Measurements from ENCODE around the gene ASB3. TPM values are rescaled to one million over a fixed set of nuclear protein-coding genes. Genes with fewer than 3 reads are reported as not detected.

Gene ASB3
- total RNA-seq, 1 experiment from 2014 or later = 32.3 TPM

DNA sequence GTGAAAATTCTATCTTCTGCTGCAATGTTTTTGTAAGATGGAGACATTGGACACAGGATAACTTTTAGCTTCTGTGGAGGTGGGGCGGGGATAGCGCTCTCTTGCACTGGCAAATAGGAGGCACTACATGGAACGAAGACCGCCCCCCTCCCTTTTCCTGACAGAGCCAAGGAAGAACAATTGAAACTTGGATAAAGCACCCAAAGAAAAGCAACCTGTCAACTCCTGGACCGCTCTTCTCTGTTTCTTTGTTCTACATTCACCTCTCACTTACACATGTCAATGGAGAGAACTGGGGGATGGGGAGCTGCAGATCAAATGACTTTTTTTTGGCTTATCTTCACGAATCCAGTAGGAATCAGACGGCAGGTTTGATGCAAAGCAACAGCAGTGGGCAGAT, 145.5 kb downstream of the ASB3 start:
- Histone ChIP-seq H3K36me3 (no peaks in the 10 kb centered on the region), H3K4me3 (no peak overlapping the region), H3K27me3 (replicated peaks) (no peaks in the 10 kb centered on the region), H3K27ac (no peak overlapping the region), H3K9me3 (replicated peaks) (no peaks in the 10 kb centered on the region), H3K4me1 (replicated peaks) (no peaks in the 10 kb centered on the region)
- DNase-seq (ENCODE audit: low read depth in 1 of 2, low spot score in 2 of 2) = no peak

DNA sequence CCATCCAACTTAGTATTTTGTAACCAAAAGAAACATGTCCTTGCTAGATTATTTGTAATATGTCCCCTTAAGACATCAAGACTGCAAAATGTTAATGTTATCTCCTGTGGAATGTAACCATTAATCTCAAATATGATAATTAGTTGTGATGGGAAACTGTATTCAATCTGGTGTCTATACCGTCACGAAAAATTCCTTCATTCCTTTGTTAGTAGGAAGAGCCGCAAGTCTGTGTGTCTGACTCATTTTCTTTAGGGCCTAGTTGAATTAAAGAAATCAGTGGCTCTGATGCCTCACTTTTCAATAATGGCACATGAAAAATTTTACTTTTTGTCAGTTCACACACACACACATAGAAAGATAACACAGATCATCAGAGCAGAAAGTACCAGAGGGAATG, 146.3 kb downstream of the ASB3 start:
- H3K36me3 ChIP-seq = no peaks in the 10 kb centered on the region
- DNase-seq (ENCODE audit: low read depth in 1 of 2, low spot score in 2 of 2) = no peak
- H3K9me3 ChIP-seq (replicated peaks) = no peaks in the 10 kb centered on the region
- H3K4me1 ChIP-seq (replicated peaks) = no peaks in the 10 kb centered on the region
- no peak overlapping the region for H3K27ac ChIP-seq
- H3K27me3 ChIP-seq (replicated peaks) = no peaks in the 10 kb centered on the region
- no peak overlapping the region for H3K4me3 ChIP-seq

DNA sequence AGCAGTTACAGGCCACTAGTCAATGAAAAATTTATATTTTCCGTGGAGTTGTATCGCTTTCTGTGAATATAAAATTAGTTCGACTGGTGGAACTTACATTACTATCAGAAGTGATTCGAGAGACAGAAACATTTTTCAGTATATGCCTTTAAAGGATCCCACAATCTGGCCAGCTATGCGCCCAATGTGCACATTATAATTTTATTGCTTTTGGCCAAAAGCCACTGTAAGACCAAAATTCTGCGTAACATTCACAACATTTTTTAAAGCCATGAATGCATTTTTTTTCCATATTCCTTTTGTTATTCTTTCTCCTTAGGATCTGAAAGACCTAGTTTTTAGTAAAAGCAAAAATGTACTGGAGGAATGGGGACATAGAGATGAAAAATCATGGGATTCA, 150.2 kb downstream of the ASB3 start:
- no peaks in the 10 kb centered on the region for H3K9me3 ChIP-seq (replicated peaks)
- H3K4me3 ChIP-seq = no peak overlapping the region
- no peak for DNase-seq (ENCODE audit: low read depth in 1 of 2, low spot score in 2 of 2)
- no peaks in the 10 kb centered on the region for H3K27me3 ChIP-seq (replicated peaks)
- peaks cover 22% of the 10 kb centered on the region for H3K4me1 ChIP-seq (replicated peaks)
- no peaks in the 10 kb centered on the region for H3K36me3 ChIP-seq
- no peak overlapping the region for H3K27ac ChIP-seq

DNA sequence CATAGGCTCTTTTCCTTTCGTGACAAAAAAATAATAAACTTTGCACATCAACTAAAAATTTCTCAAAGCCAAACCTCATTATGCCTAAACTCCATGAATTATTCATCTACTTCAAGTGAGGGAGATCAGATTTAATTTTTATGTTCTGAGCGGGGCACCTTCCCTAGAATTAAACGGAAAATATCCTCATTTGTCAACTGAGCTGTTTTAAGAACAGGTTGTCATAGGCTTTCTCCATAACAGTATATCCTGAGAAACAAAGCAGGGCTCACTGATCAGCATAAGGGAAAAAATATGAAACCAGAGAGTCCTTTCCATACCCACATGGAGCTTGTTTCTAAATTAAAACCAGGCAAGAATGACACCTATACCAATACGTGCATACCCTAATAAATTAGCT, 150.6 kb downstream of the ASB3 start:
- H3K9me3 ChIP-seq (replicated peaks) = no peaks in the 10 kb centered on the region
- H3K27ac ChIP-seq = no peak overlapping the region
- DNase-seq (ENCODE audit: low read depth in 1 of 2, low spot score in 2 of 2) = no peak
- H3K4me3 ChIP-seq = no peak overlapping the region
- peaks cover 22% of the 10 kb centered on the region for H3K4me1 ChIP-seq (replicated peaks)
- no peaks in the 10 kb centered on the region for H3K36me3 ChIP-seq
- no peaks in the 10 kb centered on the region for H3K27me3 ChIP-seq (replicated peaks)

DNA sequence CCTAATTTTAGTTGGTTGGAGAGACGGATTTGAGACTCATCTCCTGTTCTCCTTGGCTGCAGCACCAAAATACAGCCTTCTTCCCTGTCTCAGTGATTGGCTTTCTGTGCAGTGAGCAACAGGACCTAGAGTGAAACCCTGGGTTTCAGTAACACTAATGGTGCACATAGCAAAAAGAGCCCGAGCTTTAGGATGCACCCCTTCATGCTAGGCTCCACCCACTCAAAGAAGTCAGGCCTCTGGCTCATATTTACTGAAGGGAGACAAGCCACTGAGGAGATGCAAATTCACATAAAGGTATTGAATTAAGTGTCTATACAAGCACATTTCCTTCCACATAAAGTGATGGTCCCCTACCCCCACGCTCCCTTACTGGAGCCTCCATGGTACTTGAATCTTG, 151.1 kb downstream of the ASB3 start:
- Histone ChIP-seq H3K36me3 (no peaks in the 10 kb centered on the region), H3K27me3 (replicated peaks) (no peaks in the 10 kb centered on the region), H3K27ac (no peak overlapping the region), H3K4me1 (replicated peaks) (peaks cover 22% of the 10 kb centered on the region), H3K9me3 (replicated peaks) (no peaks in the 10 kb centered on the region), H3K4me3 (no peak overlapping the region)
- no peak for DNase-seq (ENCODE audit: low read depth in 1 of 2, low spot score in 2 of 2)

DNA sequence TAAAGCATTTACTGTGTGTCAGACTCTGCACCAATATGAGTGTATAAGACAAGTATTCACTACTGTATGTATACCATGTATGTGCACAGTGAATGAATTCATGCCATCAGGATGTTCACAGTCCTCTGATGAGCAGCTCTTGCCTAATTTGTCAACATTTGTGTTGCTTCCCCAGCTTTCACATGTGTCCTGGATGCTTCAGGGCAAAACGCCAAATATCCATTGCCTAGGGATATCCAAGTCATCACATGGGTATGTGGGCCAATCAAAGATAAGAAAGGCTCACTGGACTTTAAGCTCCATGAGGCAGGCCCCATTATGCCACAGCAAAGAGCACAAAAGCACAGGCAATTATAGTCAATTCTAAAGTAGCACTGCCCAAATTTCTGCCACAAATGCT, 153.3 kb downstream of the ASB3 start:
- Histone ChIP-seq H3K36me3 (no peaks in the 10 kb centered on the region), H3K4me1 (replicated peaks) (peaks cover 22% of the 10 kb centered on the region), H3K27me3 (replicated peaks) (no peaks in the 10 kb centered on the region), H3K9me3 (replicated peaks) (no peaks in the 10 kb centered on the region), H3K27ac (peak overlapping the region; percentile 1; the same call in 1 of the 2 replicates), H3K4me3 (no peak overlapping the region)
- peak in 1 of 2 experiments; percentile 29 for DNase-seq (ENCODE audit: low read depth in 1 of 2, low spot score in 2 of 2)

DNA sequence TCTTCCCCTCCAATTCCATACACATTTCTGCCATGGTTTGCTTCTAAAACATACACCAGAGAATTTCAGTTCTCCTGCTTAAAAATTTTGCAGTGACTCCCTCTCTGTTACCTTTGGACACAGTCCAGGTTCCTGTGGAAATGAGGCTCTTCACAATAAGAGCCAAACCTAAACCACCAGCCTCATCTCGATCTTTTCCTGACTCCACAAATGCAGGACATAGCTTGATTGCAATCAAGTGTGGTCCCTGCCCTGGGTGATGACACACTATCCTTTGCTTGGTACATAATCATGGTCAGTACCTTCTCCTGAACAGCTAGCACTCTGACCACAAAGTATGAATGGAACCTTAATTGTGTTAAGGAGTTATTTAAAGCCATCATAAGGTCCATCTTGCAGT, 154.0 kb downstream of the ASB3 start:
- H3K4me1 ChIP-seq (replicated peaks) = peaks cover 22% of the 10 kb centered on the region
- H3K36me3 ChIP-seq = no peaks in the 10 kb centered on the region
- peak overlapping the region; percentile 4; the same call in 1 of the 2 replicates for H3K27ac ChIP-seq
- peak; percentile 64 to 77 for DNase-seq (ENCODE audit: low read depth in 1 of 2, low spot score in 2 of 2)
- no peaks in the 10 kb centered on the region for H3K9me3 ChIP-seq (replicated peaks)
- no peaks in the 10 kb centered on the region for H3K27me3 ChIP-seq (replicated peaks)
- no peak overlapping the region for H3K4me3 ChIP-seq

DNA sequence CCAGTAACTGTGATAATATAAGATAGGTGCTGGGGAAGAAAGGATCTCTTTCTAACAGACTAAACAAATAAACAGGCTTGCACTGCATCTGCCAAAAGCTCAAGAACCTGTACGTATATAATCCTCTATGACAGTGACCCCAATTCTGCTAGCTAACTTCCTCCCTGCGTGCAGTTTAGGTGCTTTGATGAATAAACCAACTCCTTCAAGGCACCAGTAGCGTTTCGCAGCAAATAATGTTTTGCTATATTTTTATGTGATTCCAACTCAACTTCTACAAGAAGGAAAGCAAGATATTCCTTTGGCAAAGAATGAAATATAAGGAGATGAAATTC, 154.7 kb downstream of the ASB3 start:
- H3K27ac ChIP-seq = peak overlapping the region; percentile 4; the same call in 1 of the 2 replicates
- DNase-seq (ENCODE audit: low read depth in 1 of 2, low spot score in 2 of 2) = no peak

DNA sequence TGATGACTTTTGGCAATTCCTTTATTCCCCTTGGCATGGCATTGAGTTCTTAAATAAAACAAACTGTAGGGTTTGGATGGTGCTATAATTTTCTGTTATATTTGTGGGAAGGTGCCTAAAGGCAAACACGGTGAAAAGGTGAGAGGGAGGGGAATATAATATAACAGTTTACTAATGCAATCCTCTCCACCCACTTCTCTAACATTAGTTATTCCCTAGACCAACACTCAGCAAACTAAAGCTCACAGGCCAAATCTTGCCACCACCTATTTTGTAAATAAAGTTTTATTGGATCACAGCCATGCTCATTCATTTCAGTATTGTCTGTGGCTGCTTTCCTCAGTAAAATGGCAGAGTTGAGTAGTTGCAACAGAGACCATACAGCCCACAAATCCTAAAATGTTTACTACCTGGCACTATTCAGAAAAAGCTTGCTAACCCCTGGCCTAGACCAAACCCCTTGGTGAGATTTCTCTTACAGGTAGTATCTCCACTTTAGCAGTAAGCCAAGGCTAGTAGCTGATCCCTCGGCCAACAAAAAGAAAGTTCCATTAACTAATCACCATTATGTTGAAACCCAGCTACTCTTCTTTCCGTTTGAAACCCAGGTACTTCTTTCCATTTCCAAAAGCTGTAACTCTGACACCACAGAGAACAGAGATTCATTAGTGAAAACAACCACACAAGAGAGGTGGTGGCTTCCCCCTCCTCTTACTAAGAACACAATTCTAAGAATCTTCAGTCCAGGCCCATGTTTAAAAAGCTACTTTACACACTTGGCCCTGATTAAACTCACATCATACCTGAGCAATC, 155.2 kb downstream of the ASB3 start:
- no peaks in the 10 kb centered on the region for H3K27me3 ChIP-seq (replicated peaks)
- H3K4me3 ChIP-seq = no peak overlapping the region
- no peaks in the 10 kb centered on the region for H3K36me3 ChIP-seq
- H3K9me3 ChIP-seq (replicated peaks) = no peaks in the 10 kb centered on the region
- no peak for DNase-seq (ENCODE audit: low read depth in 1 of 2, low spot score in 2 of 2)
- peaks cover 22% of the 10 kb centered on the region for H3K4me1 ChIP-seq (replicated peaks)
- H3K27ac ChIP-seq = no peak overlapping the region

More for the DNA sequence above, 154.7 kb downstream of the ASB3 start:
- Histone ChIP-seq H3K9me3 (replicated peaks) (no peaks in the 10 kb centered on the region), H3K4me1 (replicated peaks) (peaks cover 22% of the 10 kb centered on the region), H3K27me3 (replicated peaks) (no peaks in the 10 kb centered on the region), H3K4me3 (no peak overlapping the region), H3K36me3 (no peaks in the 10 kb centered on the region)

DNA sequence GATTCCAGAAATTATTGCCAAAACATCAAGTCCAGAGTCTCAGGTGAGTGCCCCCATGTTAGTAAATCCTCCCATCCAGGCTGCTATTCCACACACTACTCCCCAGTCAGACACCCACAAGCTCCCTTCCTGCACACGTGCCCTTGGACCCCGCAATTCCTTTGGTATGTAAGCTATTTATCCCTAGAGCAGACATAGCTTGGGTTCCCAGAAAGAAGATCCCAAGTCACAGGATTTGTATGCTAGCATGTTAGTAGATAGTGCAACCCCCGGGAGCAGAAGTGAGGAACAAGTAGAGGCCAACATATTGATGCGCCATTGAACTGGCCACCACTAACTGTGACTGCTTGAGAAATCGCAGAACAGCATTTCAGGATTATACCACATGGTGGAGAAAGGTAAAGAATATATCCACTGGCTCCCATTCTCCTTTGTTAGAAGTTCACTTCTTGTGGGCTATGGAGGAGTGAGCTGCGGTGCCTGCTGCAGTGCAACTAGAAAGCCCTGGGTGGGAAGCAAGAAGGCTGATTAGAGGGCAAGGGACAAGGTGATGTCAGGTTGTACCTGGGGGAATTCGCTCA, 156.6 kb downstream of the ASB3 start:
- H3K27me3 ChIP-seq (replicated peaks) = no peaks in the 10 kb centered on the region
- peaks cover 22% of the 10 kb centered on the region for H3K4me1 ChIP-seq (replicated peaks)
- H3K4me3 ChIP-seq = no peak overlapping the region
- H3K27ac ChIP-seq = no peak overlapping the region
- H3K9me3 ChIP-seq (replicated peaks) = no peaks in the 10 kb centered on the region
- H3K36me3 ChIP-seq = no peaks in the 10 kb centered on the region
- DNase-seq (ENCODE audit: low read depth in 1 of 2, low spot score in 2 of 2) = no peak

DNA sequence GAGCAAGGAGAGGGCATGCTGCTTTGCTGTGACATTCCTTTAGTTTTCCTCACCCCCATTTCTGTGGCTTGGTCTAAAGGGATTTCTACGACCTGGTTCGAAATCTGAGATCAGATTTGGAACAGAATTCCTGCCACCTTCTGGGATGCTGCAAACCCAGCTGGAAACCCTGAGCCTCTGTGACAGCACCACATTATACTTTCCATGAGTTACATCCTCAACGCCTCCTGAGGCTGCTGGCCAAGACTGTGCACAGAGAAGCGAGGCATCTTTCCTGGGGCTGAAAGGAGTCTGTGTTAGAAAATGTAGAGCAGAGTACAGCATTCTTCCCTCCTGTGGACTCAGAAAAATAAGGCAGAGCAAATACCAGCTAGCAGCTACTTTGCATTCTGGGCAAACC, 157.3 kb downstream of the ASB3 start:
- no peaks in the 10 kb centered on the region for H3K9me3 ChIP-seq (replicated peaks)
- no peak overlapping the region for H3K27ac ChIP-seq
- peaks cover 22% of the 10 kb centered on the region for H3K4me1 ChIP-seq (replicated peaks)
- no peaks in the 10 kb centered on the region for H3K27me3 ChIP-seq (replicated peaks)
- no peaks in the 10 kb centered on the region for H3K36me3 ChIP-seq
- no peak overlapping the region for H3K4me3 ChIP-seq
- no peak for DNase-seq (ENCODE audit: low read depth in 1 of 2, low spot score in 2 of 2)

DNA sequence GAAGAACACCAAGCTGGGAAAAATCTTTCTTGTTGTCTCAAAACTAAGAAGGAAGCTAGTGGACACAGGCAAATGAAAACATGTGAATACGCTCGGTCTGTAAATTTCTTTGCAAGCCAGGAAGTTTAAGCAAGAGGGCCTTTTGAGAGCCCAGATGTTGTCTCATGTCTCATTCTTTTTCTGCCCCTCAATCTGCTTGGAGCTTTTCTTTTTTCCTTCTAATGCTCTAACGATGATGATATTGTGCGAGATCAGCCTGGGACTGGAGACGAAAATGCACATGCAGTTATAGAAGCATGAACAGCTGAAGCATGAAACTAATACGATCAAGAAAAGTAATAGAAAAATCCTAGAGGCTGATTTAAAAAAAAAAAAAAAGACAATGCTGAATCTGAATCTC, 157.8 kb downstream of the ASB3 start:
- no peak overlapping the region for H3K27ac ChIP-seq

DNA sequence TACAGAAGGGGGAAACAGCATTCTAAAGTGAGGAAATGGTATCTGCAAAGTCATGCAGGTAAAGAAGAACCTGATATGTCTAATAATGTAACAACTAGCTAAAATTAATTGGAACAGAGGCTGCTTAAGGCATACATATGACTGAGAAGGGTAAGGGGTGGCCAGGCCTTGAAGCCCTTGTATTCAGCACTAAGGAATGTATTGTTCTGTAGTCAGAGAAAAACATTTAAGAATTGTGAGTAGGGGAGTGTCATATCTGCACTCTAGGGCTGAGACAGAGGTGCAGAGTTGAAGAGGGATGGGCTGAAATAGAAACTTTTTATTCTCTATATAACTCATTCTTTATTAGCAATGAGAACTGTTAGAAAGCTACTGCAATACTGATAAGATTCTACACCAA, 164.6 kb downstream of the ASB3 start:
- peaks cover 25% of the 10 kb centered on the region for H3K4me1 ChIP-seq (replicated peaks)
- no peaks in the 10 kb centered on the region for H3K36me3 ChIP-seq
- no peak overlapping the region for H3K4me3 ChIP-seq
- peak in 1 of 2 experiments; percentile 37 for DNase-seq (ENCODE audit: low read depth in 1 of 2, low spot score in 2 of 2)
- no peaks in the 10 kb centered on the region for H3K27me3 ChIP-seq (replicated peaks)
- no peaks in the 10 kb centered on the region for H3K9me3 ChIP-seq (replicated peaks)
- H3K27ac ChIP-seq = peak overlapping the region; percentile 36

More for the DNA sequence above, 157.8 kb downstream of the ASB3 start:
- DNase-seq (ENCODE audit: low read depth in 1 of 2, low spot score in 2 of 2) = no peak
- Histone ChIP-seq H3K27me3 (replicated peaks) (no peaks in the 10 kb centered on the region), H3K9me3 (replicated peaks) (no peaks in the 10 kb centered on the region), H3K4me3 (no peak overlapping the region), H3K4me1 (replicated peaks) (peaks cover 22% of the 10 kb centered on the region), H3K36me3 (no peaks in the 10 kb centered on the region)

DNA sequence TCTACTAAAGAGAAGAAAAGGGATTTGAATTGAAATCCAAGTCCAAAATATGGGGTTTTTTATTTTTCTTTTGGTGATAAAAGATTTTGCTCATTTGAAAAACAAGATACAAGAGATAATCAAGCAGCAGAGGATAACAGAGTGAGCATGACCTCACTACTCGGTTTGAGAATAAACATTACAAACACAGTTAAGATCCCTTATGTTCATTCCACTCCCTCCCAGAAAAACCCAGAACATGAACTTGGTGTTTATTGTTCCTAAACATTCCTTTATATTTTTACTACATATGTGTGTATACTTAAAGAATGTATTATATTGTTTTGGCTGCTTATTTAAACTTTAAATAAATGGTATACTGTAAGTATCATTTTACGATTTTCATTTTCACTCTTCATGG, 165.8 kb downstream of the ASB3 start:
- Histone ChIP-seq H3K4me3 (no peak overlapping the region), H3K9me3 (replicated peaks) (no peaks in the 10 kb centered on the region), H3K4me1 (replicated peaks) (peaks cover 25% of the 10 kb centered on the region), H3K27ac (peak overlapping the region; percentile 36; the same call in 1 of the 2 replicates), H3K27me3 (replicated peaks) (no peaks in the 10 kb centered on the region), H3K36me3 (no peaks in the 10 kb centered on the region)
- DNase-seq (ENCODE audit: low read depth in 1 of 2, low spot score in 2 of 2) = peak in 1 of 2 experiments; percentile 29

Measured in SJSA1 (cell line).